HEK293T (cell line): ENCODE results near the gene MFAP4.

Experiments
- CTCF ChIA-PET: fragments of 350-600 bp; formaldehyde crosslinking; extraction: SDS; loops from one replicate; lab custom pipeline; 2021; ENCODE audit warnings: antibody characterized with exemption, inconsistent platforms; lab: Yijun Ruan, JAX
- POLR2A ChIA-PET: fragments of 350-600 bp; formaldehyde crosslinking; extraction: SDS; loops from one replicate; lab custom pipeline; 2020; ENCODE audit warnings: antibody characterized with exemption, inconsistent platforms; lab: Yijun Ruan, JAX
- DNase-seq: peaks from one replicate; pipeline ENCODE4 v3.0.0; 2012; ENCODE audit warnings: mixed read lengths; ENCODE audit errors: extremely low spot score
- ARNT ChIP-seq: fragments of 450-650 bp; IDR thresholded peaks from 2 replicates; pipeline ENCODE4 v1.6.1; 2017; ENCODE audit warnings: mild to moderate bottlenecking
- BHLHE40 ChIP-seq: fragments of 450-650 bp; IDR thresholded peaks from 2 replicates; pipeline ENCODE4 v1.6.1; 2016; ENCODE audit warnings: mild to moderate bottlenecking, moderate library complexity, borderline replicate concordance
- CTBP1 ChIP-seq: fragments of 450-650 bp; IDR thresholded peaks from 2 replicates; pipeline ENCODE4 v1.6.1; 2016; ENCODE audit warnings: borderline replicate concordance
- ELF4 ChIP-seq: fragments of 450-650 bp; IDR thresholded peaks from 2 replicates; pipeline ENCODE4 v1.6.1; 2017; ENCODE audit warnings: antibody characterized with exemption
- FOXA1 ChIP-seq: fragments of 450-650 bp; IDR thresholded peaks from 2 replicates; pipeline ENCODE4 v1.6.1; 2016; ENCODE audit warnings: mild to moderate bottlenecking
- FOXK2 ChIP-seq: fragments of 450-650 bp; IDR thresholded peaks from 2 replicates; pipeline ENCODE4 v1.6.1; 2016; ENCODE audit warnings: mild to moderate bottlenecking
- FOXM1 ChIP-seq: fragments of 450-650 bp; IDR thresholded peaks from 2 replicates; pipeline ENCODE4 v1.6.1; 2017; ENCODE audit warnings: mild to moderate bottlenecking, borderline replicate concordance
- HDGF ChIP-seq: fragments of 450-650 bp; IDR thresholded peaks from 2 replicates; pipeline ENCODE4 v1.6.1; 2017; ENCODE audit warnings: antibody characterized with exemption, borderline replicate concordance
- L3MBTL2 ChIP-seq: fragments of 450-650 bp; conservative IDR thresholded peaks from 2 replicates; pipeline ENCODE4 v1.6.1; 2016; ENCODE audit warnings: mild to moderate bottlenecking
- LEF1 ChIP-seq: fragments of 450-650 bp; IDR thresholded peaks from 2 replicates; pipeline ENCODE4 v1.6.1; 2017; ENCODE audit warnings: mild to moderate bottlenecking, borderline replicate concordance
- NFRKB ChIP-seq: fragments of 450-650 bp; IDR thresholded peaks from 2 replicates; pipeline ENCODE4 v1.6.1; 2016; ENCODE audit warnings: mild to moderate bottlenecking, moderate library complexity
- SP1 ChIP-seq: fragments of 450-650 bp; IDR thresholded peaks from 2 replicates; pipeline ENCODE4 v1.6.1; 2017
- SUZ12 ChIP-seq: fragments of 450-650 bp; IDR thresholded peaks from 2 replicates; pipeline ENCODE4 v1.6.1; 2016; ENCODE audit warnings: mild to moderate bottlenecking
- TARDBP ChIP-seq: fragments of 450-650 bp; IDR thresholded peaks from 2 replicates; pipeline ENCODE4 v1.6.1; 2016
- ZNF384 ChIP-seq: fragments of 450-650 bp; IDR thresholded peaks from 2 replicates; pipeline ENCODE4 v1.6.1; 2016
- TF ChIP-seq, protein P1 (sequence below): fragments of 450-650 bp; IDR thresholded peaks from 2 replicates; pipeline ENCODE4 v1.6.1; 2016

The MFAP4 gene

GRCh38 chr17:19344311-19345066 is 42.5 kb downstream of the MFAP4 start:
- DNase-seq, result no peak
- ChIA-PET CTCF (interaction anchor here (1.1 kb wide), 1 partner anchor 23 kb away, joined by 3 read pairs; no protein-coding TSS in a partner anchor), POLR2A (interaction anchor here (1.8 kb wide), 1 partner anchor 33 kb away, joined by 6 read pairs; no protein-coding TSS in a partner anchor)
- no peak for TF ChIP-seq SUZ12

- ChIA-PET CTCF (interaction anchor here (1.1 kb wide), 1 partner anchor 22 kb away, joined by 3 read pairs; no protein-coding TSS in a partner anchor), POLR2A (interaction anchor here (1.8 kb wide), 1 partner anchor 34 kb away, joined by 6 read pairs; no protein-coding TSS in a partner anchor)
- DNase-seq, result no peak
- no peak for TF ChIP-seq FOXK2
- no peak for TF ChIP-seq NFRKB
- no peak for TF ChIP-seq LEF1
- TF ChIP-seq BHLHE40, result no peak
- TF ChIP-seq ZNF384, result no peak
- TF ChIP-seq SUZ12, result no peak
- no peak for TF ChIP-seq CTBP1
- no peak for TF ChIP-seq HDGF
- no peak for TF ChIP-seq ARNT
- TF ChIP-seq L3MBTL2, result no peak
- TF ChIP-seq FOXM1, result no peak
- TF ChIP-seq, protein P1, sequence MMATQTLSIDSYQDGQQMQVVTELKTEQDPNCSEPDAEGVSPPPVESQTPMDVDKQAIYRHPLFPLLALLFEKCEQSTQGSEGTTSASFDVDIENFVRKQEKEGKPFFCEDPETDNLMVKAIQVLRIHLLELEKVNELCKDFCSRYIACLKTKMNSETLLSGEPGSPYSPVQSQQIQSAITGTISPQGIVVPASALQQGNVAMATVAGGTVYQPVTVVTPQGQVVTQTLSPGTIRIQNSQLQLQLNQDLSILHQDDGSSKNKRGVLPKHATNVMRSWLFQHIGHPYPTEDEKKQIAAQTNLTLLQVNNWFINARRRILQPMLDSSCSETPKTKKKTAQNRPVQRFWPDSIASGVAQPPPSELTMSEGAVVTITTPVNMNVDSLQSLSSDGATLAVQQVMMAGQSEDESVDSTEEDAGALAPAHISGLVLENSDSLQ, result no peak
- TF ChIP-seq SP1, result no peak
- TF ChIP-seq TARDBP, result no peak
- no peak for TF ChIP-seq ELF4
These were observed 43.3 kb downstream of the MFAP4 start for GRCh38 chr17:19343671-19344151.

DNA sequence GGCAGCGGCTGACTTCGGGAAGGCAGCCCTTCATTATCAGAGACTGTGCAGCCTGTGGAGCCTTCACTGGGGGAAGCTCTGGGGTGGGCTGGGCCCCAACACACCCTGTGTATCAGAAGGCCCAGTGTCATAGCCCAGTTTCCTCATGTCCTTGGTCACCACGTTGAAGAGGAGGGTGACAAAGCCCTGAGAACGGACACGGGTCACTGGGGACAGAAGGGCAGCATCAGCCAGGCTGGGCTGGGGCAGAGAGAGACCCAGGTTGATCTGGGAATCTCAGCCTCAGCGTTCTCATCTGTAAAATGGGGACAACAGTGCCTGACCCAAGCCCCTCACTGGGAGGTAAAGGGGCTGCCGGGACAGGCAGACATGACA is 43.7 kb downstream of the MFAP4 start:
- POLR2A ChIA-PET, result interaction anchor here (1.8 kb wide), 1 partner anchor 34 kb away, joined by 6 read pairs; no protein-coding TSS in a partner anchor
- TF ChIP-seq ELF4 (no peak), HDGF (no peak), FOXM1 (no peak), ZNF384 (no peak), BHLHE40 (no peak), NFRKB (no peak), L3MBTL2 (no peak), TARDBP (no peak), SP1 (no peak), FOXK2 (no peak), CTBP1 (no peak), LEF1 (no peak)
- TF ChIP-seq, protein P1, result no peak
- CTCF ChIA-PET, result no interaction called here
- no peak for DNase-seq

DNA sequence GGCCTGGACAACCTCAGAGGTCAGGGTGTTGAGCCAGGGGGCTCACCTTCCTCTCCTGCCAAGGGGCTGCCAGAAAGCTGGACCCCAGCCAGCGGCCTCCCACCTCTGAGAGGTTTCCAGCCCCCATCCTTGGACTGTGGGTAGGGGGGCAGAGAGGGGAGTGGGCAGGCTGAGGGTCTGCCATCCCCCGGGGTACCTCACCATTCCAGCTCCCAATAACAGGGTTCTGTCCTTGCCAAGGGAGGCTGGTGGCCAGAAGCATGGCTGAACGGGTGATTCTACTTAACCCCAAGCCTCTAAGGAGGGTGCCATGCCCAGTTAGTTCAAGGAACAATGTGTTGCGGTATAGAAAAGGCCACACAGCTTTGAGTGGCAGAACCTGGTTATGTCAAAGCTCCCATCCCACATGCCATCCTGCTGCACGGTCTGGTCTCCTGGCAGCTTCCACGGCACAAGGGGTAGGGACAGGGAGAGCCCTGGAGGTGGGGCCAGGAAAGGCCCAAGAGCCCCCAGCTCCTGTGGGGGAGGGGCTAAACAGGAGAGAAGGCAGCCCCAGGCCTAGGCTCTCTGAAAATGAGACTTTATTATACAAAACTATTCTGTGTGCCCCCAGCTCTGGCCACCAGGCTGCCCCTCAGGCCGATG is 44.3 kb downstream of the MFAP4 start:
- DNase-seq, result no peak
- ChIA-PET POLR2A (interaction anchor here (1.8 kb wide), 1 partner anchor 35 kb away, joined by 6 read pairs; no protein-coding TSS in a partner anchor), CTCF (no interaction called here)
- TF ChIP-seq FOXM1 (no peak), SUZ12 (no peak), L3MBTL2 (no peak), LEF1 (no peak), CTBP1 (no peak), BHLHE40 (no peak), FOXA1 (no peak), FOXK2 (no peak), ZNF384 (no peak), HDGF (no peak), NFRKB (no peak), ELF4 (no peak), TARDBP (no peak), SP1 (no peak), ARNT (no peak)
- TF ChIP-seq, protein P1, result no peak

GRCh38 chr17:19341641-19342610 is 45.1 kb downstream of the MFAP4 start:
- ChIA-PET CTCF (interaction anchor here (1.5 kb wide), 1 partner anchor 21 kb away, joined by 4 read pairs; no protein-coding TSS in a partner anchor), POLR2A (interaction anchor here (1.3 kb wide), 1 partner anchor 21 kb away, joined by 3 read pairs; the partner anchor contains the start of gene B9D1)
- TF ChIP-seq, protein P1, result no peak
- no peak for TF ChIP-seq L3MBTL2
- no peak for TF ChIP-seq BHLHE40
- no peak for TF ChIP-seq ZNF384
- TF ChIP-seq CTBP1, result no peak
- no peak for TF ChIP-seq LEF1
- no peak for DNase-seq
